Activated CD4-positive, alpha-beta T cell treated with anti-CD3 and anti-CD28 coated beads, Interleukin-2, amount 10 ng/mL, durations not matched to agents 24 days and 14 days (primary cell): ENCODE measurements around the gene ANP32E. TPM values are rescaled to one million over a fixed set of nuclear protein-coding genes. Genes with fewer than 3 reads are reported as not detected.
A peak's percentile ranks its signal among the peaks of the same experiment; 100 is the strongest.
"Not testable (repeated sequence)": the region's sequence is repeated elsewhere in the genome, so short reads cannot be mapped to it uniquely, and the experiment has no call there.

ENCODE experiments used
- DNase-seq: peaks from one replicate; pipeline ENCODE4 v3.0.0; 2022
- H3K27ac Mint-ChIP-seq: one replicate; pipeline ENCODE4 v1.8.0; 2022; ENCODE audit warnings: mild to moderate bottlenecking, mixed read lengths
- H3K27me3 Mint-ChIP-seq: one replicate; pipeline ENCODE4 v1.8.0; 2022; ENCODE audit warnings: mixed read lengths
- H3K36me3 Mint-ChIP-seq: one replicate; pipeline ENCODE4 v1.8.0; 2022; ENCODE audit warnings: low read depth, mild to moderate bottlenecking, mixed read lengths
- H3K4me1 Mint-ChIP-seq: one replicate; pipeline ENCODE4 v1.8.0; 2021; ENCODE audit warnings: mixed read lengths
- H3K4me3 Mint-ChIP-seq: one replicate; pipeline ENCODE4 v1.8.0; 2022; ENCODE audit warnings: mild to moderate bottlenecking, moderate library complexity, mixed read lengths
- H3K9me3 Mint-ChIP-seq: one replicate; pipeline ENCODE4 v1.8.0; 2021; ENCODE audit warnings: mixed read lengths
- intact Hi-C: fragments of 100-400 bp; cut with micrococcal nuclease; formaldehyde crosslinking; loops from one replicate; pipeline ENCODE4 v1.15.1; 2023
- total RNA-seq: library from RNA; stranded (reverse); gene quantifications from 2 replicates; pipeline ENCODE4 v1.2.3, GENCODE V29; 2022

The ANP32E gene
- total RNA-seq, 1 donor from 2014 or later: 201 TPM

GRCh38 chr1:150236614-150237100 is 745 bp upstream of the ANP32E start:
- H3K4me3 Mint-ChIP-seq: no peak overlapping the region
- peaks cover 12% of the 10 kb centered on the region for H3K36me3 Mint-ChIP-seq
- no peaks in the 10 kb centered on the region for H3K9me3 Mint-ChIP-seq
- intact Hi-C loops: loop anchor here (1.0 to 10.0 kb wide), 6 partner anchors 20 to 738 kb away; partner anchors contain the start of genes APH1A, CA14, CERS2 and CIART
- peaks cover 16% of the 10 kb centered on the region for H3K4me1 Mint-ChIP-seq
- peaks cover 6% of the 10 kb centered on the region for H3K27me3 Mint-ChIP-seq
- H3K27ac Mint-ChIP-seq: no peak overlapping the region
- no peak for DNase-seq

- Mint-ChIP-seq H3K36me3 (peaks cover 17% of the 10 kb centered on the region), H3K27me3 (peaks cover 4% of the 10 kb centered on the region), H3K4me3 (no peak overlapping the region), H3K27ac (no peak overlapping the region), H3K9me3 (no peaks in the 10 kb centered on the region), H3K4me1 (peaks cover 17% of the 10 kb centered on the region)
- peak; percentile 79 for DNase-seq
- intact Hi-C loops: loop anchor here (5.0 to 10.0 kb wide), 3 partner anchors 47 to 739 kb away; partner anchors contain the start of genes CERS2 and CIART
Observed at GRCh38 chr1:150235294-150235851, 539 bp downstream of the ANP32E start.

GRCh38 chr1:150234566-150235293 is 1.2 kb downstream of the ANP32E start:
- intact Hi-C loops: loop anchor here (1.0 to 10.0 kb wide), 4 partner anchors 21 to 740 kb away; partner anchors contain the start of genes CERS2 and CIART
- DNase-seq: peak; percentile 98
- H3K4me3 Mint-ChIP-seq: no peak overlapping the region
- H3K36me3 Mint-ChIP-seq: peaks cover 20% of the 10 kb centered on the region
- peaks cover 1% of the 10 kb centered on the region for H3K27me3 Mint-ChIP-seq
- no peak overlapping the region for H3K27ac Mint-ChIP-seq
- H3K9me3 Mint-ChIP-seq: no peaks in the 10 kb centered on the region
- H3K4me1 Mint-ChIP-seq: peaks cover 17% of the 10 kb centered on the region

GRCh38 chr1:150234309-150234565 is 1.7 kb downstream of the ANP32E start:
- Mint-ChIP-seq H3K9me3 (no peaks in the 10 kb centered on the region), H3K36me3 (peaks cover 21% of the 10 kb centered on the region), H3K4me3 (no peak overlapping the region), H3K27me3 (no peaks in the 10 kb centered on the region), H3K27ac (no peak overlapping the region), H3K4me1 (peaks cover 17% of the 10 kb centered on the region)
- no peak for DNase-seq
- intact Hi-C loops: loop anchor here (1.0 to 10.0 kb wide), 3 partner anchors 21 to 741 kb away; partner anchors contain the start of gene CERS2

GRCh38 chr1:150233359-150234308 is 2.3 kb downstream of the ANP32E start:
- no peak overlapping the region for H3K4me3 Mint-ChIP-seq
- H3K4me1 Mint-ChIP-seq: peaks cover 17% of the 10 kb centered on the region
- intact Hi-C loops: loop anchor here (1.0 to 10.0 kb wide), 3 partner anchors 20 to 741 kb away; partner anchors contain the start of gene CERS2
- H3K27ac Mint-ChIP-seq: no peak overlapping the region
- no peaks in the 10 kb centered on the region for H3K27me3 Mint-ChIP-seq
- H3K9me3 Mint-ChIP-seq: no peaks in the 10 kb centered on the region
- peak; percentile 71 for DNase-seq
- H3K36me3 Mint-ChIP-seq: peaks cover 26% of the 10 kb centered on the region

- DNase-seq, H3K9me3 Mint-ChIP-seq, H3K27me3 Mint-ChIP-seq, H3K27ac Mint-ChIP-seq, H3K4me3 Mint-ChIP-seq: not testable (repeated sequence)
- intact Hi-C loops: loop anchor here (10.0 kb wide), 2 partner anchors 332 to 742 kb away; partner anchors contain the start of gene CERS2
- Mint-ChIP-seq H3K36me3 (peaks cover 30% of the 10 kb centered on the region), H3K4me1 (peaks cover 17% of the 10 kb centered on the region)
Observed at GRCh38 chr1:150232921-150233320, 3.0 kb downstream of the ANP32E start.

GRCh38 chr1:150228246-150228645 is 7.7 kb downstream of the ANP32E start:
- DNase-seq, H3K4me3 Mint-ChIP-seq, H3K27me3 Mint-ChIP-seq, intact Hi-C loops, H3K9me3 Mint-ChIP-seq: not testable (repeated sequence)
- H3K36me3 Mint-ChIP-seq: peaks cover 56% of the 10 kb centered on the region
- peaks cover 20% of the 10 kb centered on the region for H3K4me1 Mint-ChIP-seq
- peak overlapping the region; percentile 47 for H3K27ac Mint-ChIP-seq

GRCh38 chr1:150227228-150227627 is 8.7 kb downstream of the ANP32E start:
- no peak overlapping the region for H3K4me3 Mint-ChIP-seq
- intact Hi-C loops: no loop called here
- peaks cover 58% of the 10 kb centered on the region for H3K36me3 Mint-ChIP-seq
- no peak overlapping the region for H3K27ac Mint-ChIP-seq
- no peak for DNase-seq
- peaks cover 16% of the 10 kb centered on the region for H3K4me1 Mint-ChIP-seq
- H3K27me3 Mint-ChIP-seq: no peaks in the 10 kb centered on the region
- H3K9me3 Mint-ChIP-seq: no peaks in the 10 kb centered on the region

GRCh38 chr1:150226486-150226885 is 9.4 kb downstream of the ANP32E start:
- H3K36me3 Mint-ChIP-seq: peaks cover 61% of the 10 kb centered on the region
- H3K9me3 Mint-ChIP-seq: no peaks in the 10 kb centered on the region
- H3K4me1 Mint-ChIP-seq: peaks cover 16% of the 10 kb centered on the region
- DNase-seq: no peak
- no peaks in the 10 kb centered on the region for H3K27me3 Mint-ChIP-seq
- no peak overlapping the region for H3K4me3 Mint-ChIP-seq
- intact Hi-C loops: no loop called here
- no peak overlapping the region for H3K27ac Mint-ChIP-seq

GRCh38 chr1:150225546-150225945 is 10.4 kb downstream of the ANP32E start:
- Mint-ChIP-seq H3K4me3 (no peak overlapping the region), H3K36me3 (peaks cover 57% of the 10 kb centered on the region), H3K4me1 (peaks cover 14% of the 10 kb centered on the region), H3K27ac (no peak overlapping the region), H3K27me3 (no peaks in the 10 kb centered on the region), H3K9me3 (no peaks in the 10 kb centered on the region)
- DNase-seq: no peak
- intact Hi-C loops: no loop called here

GRCh38 chr1:150224983-150225382 is 10.9 kb downstream of the ANP32E start:
- intact Hi-C loops: no loop called here
- no peak overlapping the region for H3K4me3 Mint-ChIP-seq
- no peak for DNase-seq
- peaks cover 14% of the 10 kb centered on the region for H3K4me1 Mint-ChIP-seq
- H3K36me3 Mint-ChIP-seq: peaks cover 59% of the 10 kb centered on the region
- H3K27me3 Mint-ChIP-seq: no peaks in the 10 kb centered on the region
- H3K27ac Mint-ChIP-seq: no peak overlapping the region
- no peaks in the 10 kb centered on the region for H3K9me3 Mint-ChIP-seq

- Mint-ChIP-seq H3K27me3 (no peaks in the 10 kb centered on the region), H3K4me3 (no peak overlapping the region), H3K36me3 (peaks cover 47% of the 10 kb centered on the region), H3K9me3 (no peaks in the 10 kb centered on the region), H3K27ac (no peak overlapping the region), H3K4me1 (peaks cover 12% of the 10 kb centered on the region)
- DNase-seq: peak; percentile 67
- intact Hi-C loops: no loop called here
Observed at GRCh38 chr1:150221552-150221951, 14.4 kb downstream of the ANP32E start.

- peaks cover 18% of the 10 kb centered on the region for H3K36me3 Mint-ChIP-seq
- not testable (repeated sequence) for H3K9me3 Mint-ChIP-seq, H3K27ac Mint-ChIP-seq, DNase-seq, H3K27me3 Mint-ChIP-seq, H3K4me3 Mint-ChIP-seq
- intact Hi-C loops: loop anchor here (1.0 kb wide), 1 partner anchor 39 kb away; no protein-coding TSS in a partner anchor
- peaks cover 15% of the 10 kb centered on the region for H3K4me1 Mint-ChIP-seq
Observed at GRCh38 chr1:150215855-150216254, 20.1 kb downstream of the ANP32E start.
